ENCODE measurements around the gene CAMTA1.

GRCh38 chr1:7339953-7340352 is 554.7 kb downstream of the CAMTA1 start:
- TF ChIP-seq L3MBTL2 (conservative IDR thresholded peaks at IDR 0.05) (no peak), BHLHE40 (IDR thresholded peaks at IDR 0.05; ENCODE audit: borderline replicate concordance) (no peak), TARDBP (IDR thresholded peaks at IDR 0.05) (no peak), ELF4 (IDR thresholded peaks at IDR 0.05) (no peak), FOXK2 (IDR thresholded peaks at IDR 0.05) (no peak), ARNT (IDR thresholded peaks at IDR 0.05) (no peak), SUZ12 (IDR thresholded peaks at IDR 0.05) (no peak)
